GM10248 (cell line): Measurements from ENCODE around the gene CIDEB.

Experiments
- CTCF ChIA-PET: fragments of 300-600 bp; sonication (Branson Sonifier 250); formaldehyde crosslinking; extraction: SDS; loops from one replicate; lab custom pipeline; 2021; ENCODE audit warnings: antibody characterized with exemption; lab: Yijun Ruan, JAX
- POLR2A ChIA-PET: fragments of 350-650 bp; sonication (Branson Sonifier 250); formaldehyde crosslinking; extraction: SDS; loops from one replicate; lab custom pipeline; 2020; ENCODE audit warnings: antibody characterized with exemption; lab: Yijun Ruan, JAX
- DNase-seq: peaks from one replicate; pipeline ENCODE4 v3.0.0; 2012; ENCODE audit errors: extremely low spot score
- CTCF ChIP-seq: IDR thresholded peaks from 2 replicates; pipeline ENCODE4 v1.5.1; 2012; ENCODE audit warnings: mild to moderate bottlenecking, low read depth; ENCODE audit errors: extremely low read depth, missing control alignments, control extremely low read depth

Gene CIDEB

DNA sequence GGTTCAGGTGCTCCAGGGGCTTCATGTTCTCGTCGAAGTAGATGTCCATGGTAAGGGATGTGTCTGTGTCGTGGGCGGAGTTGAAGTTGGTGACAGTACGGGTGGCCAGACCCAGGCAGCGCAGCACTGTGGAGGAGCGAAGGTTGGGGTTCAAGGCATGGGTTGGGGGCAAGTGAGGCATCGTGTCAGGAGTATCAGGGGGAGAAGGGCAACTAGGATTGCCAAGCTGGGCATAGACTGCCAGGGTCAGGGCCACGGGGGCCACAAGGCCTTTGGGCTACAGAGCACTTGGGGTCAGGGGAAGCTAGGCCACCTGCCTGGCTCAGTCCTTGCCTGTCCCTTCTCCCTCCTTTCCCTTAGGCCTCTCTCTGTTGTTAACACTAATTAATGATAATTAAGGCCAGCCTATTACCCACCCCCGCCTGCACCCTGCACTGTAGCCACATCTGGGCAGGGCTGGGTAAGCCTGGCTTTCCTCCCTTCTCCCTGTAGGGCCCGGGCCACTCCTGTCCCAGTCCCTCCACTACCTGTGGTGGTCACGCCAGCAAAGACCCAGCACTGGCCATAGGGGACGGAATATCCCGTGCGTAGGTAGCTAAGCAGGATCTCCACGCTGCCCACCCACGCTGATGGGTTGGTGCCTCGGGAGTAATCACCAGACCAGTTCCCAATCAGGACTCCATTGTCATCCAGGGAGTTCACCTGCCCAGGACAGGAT lies 49.1 kb downstream of the CIDEB start:
- TF ChIP-seq CTCF, result no peak
- DNase-seq, result no peak
- POLR2A ChIA-PET, result no interaction called here
- CTCF ChIA-PET, result interaction anchor here (0.8 to 2.3 kb wide), 6 partner anchors 11 to 39 kb away, joined by 3 to 10 read pairs (median 6); partner anchors contain the start of genes RABGGTA and TINF2

- ChIA-PET POLR2A (no interaction called here), CTCF (interaction anchor here (1.3 to 2.3 kb wide), 5 partner anchors 11 to 24 kb away, joined by 3 to 10 read pairs (median 7); partner anchors contain the start of genes RABGGTA and TINF2)
- no peak for TF ChIP-seq CTCF
- DNase-seq, result no peak
Measured at GRCh38 chr14:24258119-24258518, 49.7 kb downstream of the CIDEB start.

GRCh38 chr14:24256960-24257359 lies 50.8 kb downstream of the CIDEB start:
- POLR2A ChIA-PET, result interaction anchor here (0.7 kb wide), 1 partner anchor 44 kb away, joined by 3 read pairs; the partner anchor contains the start of gene CHMP4A
- no peak for TF ChIP-seq CTCF
- CTCF ChIA-PET, result interaction anchor here (0.7 to 2.3 kb wide), 6 partner anchors 10 to 51 kb away, joined by 3 to 11 read pairs (median 4); partner anchors contain the start of genes CIDEB and TINF2

GRCh38 chr14:24255931-24256711 lies 51.7 kb downstream of the CIDEB start:
- no peak for DNase-seq
- no peak for TF ChIP-seq CTCF
- ChIA-PET POLR2A (interaction anchor here (0.7 kb wide), 1 partner anchor 43 kb away, joined by 3 read pairs; the partner anchor contains the start of gene CHMP4A), CTCF (interaction anchor here (0.7 to 2.7 kb wide), 8 partner anchors 9 to 52 kb away, joined by 3 to 11 read pairs (median 6); partner anchors contain the start of genes CIDEB and TINF2)

More at GRCh38 chr14:24256960-24257359, 50.8 kb downstream of the CIDEB start:
- no peak for DNase-seq

- TF ChIP-seq CTCF, result no peak
Measured at GRCh38 chr14:24255438-24255837, 52.3 kb downstream of the CIDEB start.

More at GRCh38 chr14:24255438-24255837, 52.3 kb downstream of the CIDEB start:
- DNase-seq, result no peak
- POLR2A ChIA-PET, result no interaction called here
- CTCF ChIA-PET, result interaction anchor here (1.1 to 2.7 kb wide), 4 partner anchors 13 to 53 kb away, joined by 4 to 11 read pairs (median 8); partner anchors contain the start of genes CIDEB and TINF2
